Neural cell (in vitro differentiated cells): ENCODE measurements around the gene BRI3. TPM values are rescaled to one million over a fixed set of nuclear protein-coding genes. Genes with fewer than 3 reads are reported as not detected.

Experiments used
- H2AFZ ChIP-seq: fragments of 200-600, 300-800 bp; sonication (generic), shearing (Covaris generic); 2 replicates; pipeline ENCODE4 v1.6.0; 2014; ENCODE audit warnings: low read depth, mild to moderate bottlenecking, antibody characterized with exemption, low read length, moderate library complexity
- H3F3A ChIP-seq: fragments of 200-600 bp; shearing (Covaris generic); 2 replicates; pipeline ENCODE4 v1.6.1; 2016; ENCODE audit warnings: mild to moderate bottlenecking, moderate library complexity, mixed read lengths, antibody characterized with exemption, low read length; ENCODE audit not compliant: insufficient read depth, poor library complexity, severe bottlenecking
- H3K27ac ChIP-seq: fragments of 200-600, 300-800 bp; sonication (generic), shearing (Covaris generic); 2 replicates; pipeline ENCODE4 v1.5.1; 2014; ENCODE audit warnings: mild to moderate bottlenecking, low read length, moderate library complexity
- H3K27me3 ChIP-seq: fragments of 300-800, 200-600 bp; sonication (generic), shearing (Covaris generic); 2 replicates; pipeline ENCODE4 v1.6.0; 2014; ENCODE audit warnings: mild to moderate bottlenecking, low read depth, low read length, moderate library complexity; ENCODE audit not compliant: insufficient read depth
- H3K36me3 ChIP-seq: fragments of 300-800, 200-600 bp; sonication (generic), shearing (Covaris generic); 2 replicates; pipeline ENCODE4 v1.5.1; 2014; ENCODE audit warnings: mild to moderate bottlenecking, antibody characterized with exemption, low read length, moderate library complexity; ENCODE audit not compliant: insufficient read depth
- H3K4me2 ChIP-seq: fragments of 300-800, 200-600 bp; sonication (generic), shearing (Covaris generic); 2 replicates; pipeline ENCODE4 v1.6.0; 2014; ENCODE audit warnings: mild to moderate bottlenecking, low read length
- H3K4me3 ChIP-seq: fragments of 300-800, 200-600 bp; sonication (generic), shearing (Covaris generic); 2 replicates; pipeline ENCODE4 v1.5.1; 2014; ENCODE audit warnings: mild to moderate bottlenecking, low read length, moderate library complexity
- H3K79me2 ChIP-seq: fragments of 200-600 bp; shearing (Covaris generic); replicated peaks from 2 replicates; pipeline ENCODE4 v1.6.0; 2014; ENCODE audit warnings: mild to moderate bottlenecking, low read length, moderate library complexity; ENCODE audit not compliant: insufficient read depth
- H3K9ac ChIP-seq: fragments of 300-800, 200-600 bp; sonication (generic), shearing (Covaris generic); 2 replicates; pipeline ENCODE4 v1.6.1; 2016; ENCODE audit warnings: mild to moderate bottlenecking, low read length, mixed read lengths
- H3K9me2 ChIP-seq: fragments of 200-600 bp; shearing (Covaris generic); 2 replicates; pipeline ENCODE4 v1.6.1; 2016; ENCODE audit warnings: mild to moderate bottlenecking, low read length, mixed read lengths; ENCODE audit not compliant: insufficient read depth
- H3K9me3 ChIP-seq: fragments of 200-600, 300-800 bp; sonication (generic), shearing (Covaris generic); 2 replicates; pipeline ENCODE4 v1.6.1; 2016; ENCODE audit warnings: mild to moderate bottlenecking, mixed run types, low read length, moderate library complexity, mixed read lengths
- H4K20me1 ChIP-seq: fragments of 200-600 bp; shearing (Covaris generic); 2 replicates; pipeline ENCODE4 v1.6.1; 2016; ENCODE audit warnings: mild to moderate bottlenecking, mixed run types; ENCODE audit not compliant: insufficient read depth
- EP300 ChIP-seq: fragments of 450-650 bp; conservative IDR thresholded peaks from 2 replicates; pipeline ENCODE4 v1.6.1; 2014; ENCODE audit warnings: antibody characterized with exemption, mild to moderate bottlenecking, moderate library complexity; ENCODE audit not compliant: poor library complexity, severe bottlenecking
- EZH2 ChIP-seq: fragments of 200-600, 300-800 bp; shearing (Covaris generic), sonication (generic); IDR thresholded peaks from 2 replicates; pipeline ENCODE4 v1.6.1; 2014; ENCODE audit warnings: antibody characterized with exemption, low read length, borderline replicate concordance, mild to moderate bottlenecking; ENCODE audit not compliant: insufficient read depth, poor library complexity, severe bottlenecking
- MXI1 ChIP-seq: fragments of 450-650 bp; conservative IDR thresholded peaks from 2 replicates; pipeline ENCODE4 v1.6.1; 2014; ENCODE audit warnings: antibody characterized with exemption, mild to moderate bottlenecking; ENCODE audit not compliant: poor library complexity, severe bottlenecking
- POLR2AphosphoS5 ChIP-seq: IDR thresholded peaks from 2 replicates; pipeline ENCODE4 v1.6.1; 2012
- RAD21 ChIP-seq: fragments of 450-650 bp; conservative IDR thresholded peaks from 2 replicates; pipeline ENCODE4 v1.6.1; 2014; ENCODE audit warnings: antibody characterized with exemption, mild to moderate bottlenecking, moderate library complexity
- SMC3 ChIP-seq: fragments of 450-650 bp; conservative IDR thresholded peaks from 2 replicates; pipeline ENCODE4 v1.6.1; 2014; ENCODE audit warnings: antibody characterized with exemption, mild to moderate bottlenecking, moderate library complexity; ENCODE audit not compliant: poor library complexity
- TAF1 ChIP-seq: IDR thresholded peaks from 2 replicates; pipeline ENCODE4 v1.6.1; 2012; ENCODE audit warnings: low read depth
- polyA plus RNA-seq: library from polyadenylated mRNA; depleted of rRNA; stranded (reverse); fragments of >200 nt; gene quantifications from 2 replicates; pipeline ENCODE4 v1.2.3, GENCODE V29; 2014
- TF ChIP-seq, protein P1 (sequence below): fragments of 450-650 bp; IDR thresholded peaks from 2 replicates; pipeline ENCODE4 v1.5.1; 2014; ENCODE audit warnings: antibody characterized with exemption, mild to moderate bottlenecking, moderate library complexity; ENCODE audit not compliant: poor library complexity, severe bottlenecking
- TF ChIP-seq, protein P2 (sequence below): IDR thresholded peaks from 2 replicates; pipeline ENCODE4 v1.6.1; 2012; ENCODE audit warnings: borderline replicate concordance

BRI3 gene
- polyA plus RNA-seq, 1 donor from 2014 or later, result 55.6 TPM

DNA sequence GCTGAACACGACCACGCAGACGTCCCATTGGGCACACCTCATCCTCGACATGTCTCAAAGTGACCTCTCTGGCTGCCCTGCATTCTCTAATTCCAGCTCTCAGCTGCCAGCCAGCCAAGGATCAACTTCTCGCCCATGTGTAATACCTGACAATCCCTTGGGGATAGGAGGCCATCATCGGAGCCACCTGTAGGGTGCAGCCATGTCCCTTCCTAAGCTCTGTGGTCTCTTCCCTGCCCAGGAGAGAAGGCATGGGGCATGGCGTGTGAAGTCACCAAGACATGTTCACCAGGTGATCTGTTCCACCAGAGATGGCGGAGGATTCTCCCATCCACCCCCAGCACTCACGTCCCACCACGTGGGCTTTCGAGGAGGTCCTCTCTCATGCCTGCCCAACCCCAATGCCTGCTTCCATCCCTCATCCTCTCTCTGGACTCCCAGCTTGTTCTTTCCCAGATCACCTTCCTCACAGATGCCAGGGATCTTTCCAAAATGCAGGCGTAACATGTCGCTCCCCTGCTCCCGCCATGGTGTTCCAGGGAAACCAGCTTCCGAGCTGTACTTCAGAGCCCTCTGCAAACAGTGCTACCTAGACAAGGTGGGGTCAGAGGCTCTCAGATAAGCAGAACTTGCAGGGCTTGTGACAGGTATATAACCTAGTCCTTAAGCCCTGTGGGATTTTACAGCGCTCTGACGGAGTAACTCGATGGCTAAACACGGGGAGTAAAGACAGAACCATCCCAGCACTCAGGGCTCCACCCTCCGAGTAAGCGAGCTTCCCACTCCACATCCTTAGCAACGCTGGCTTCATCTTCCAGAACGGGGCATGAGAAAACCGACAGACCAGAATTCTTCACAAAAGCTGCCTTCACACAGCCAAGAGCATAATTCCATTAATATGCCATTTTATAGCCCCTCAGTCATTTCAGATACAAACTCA lies 41.1 kb downstream of the BRI3 start:
- Histone ChIP-seq H2AFZ (no peak overlapping the region), H3K27me3 (no peaks in the 10 kb centered on the region), H3K36me3 (no peaks in the 10 kb centered on the region), H3F3A (no peaks in the 10 kb centered on the region), H3K27ac (no peak overlapping the region), H3K79me2 (no peaks in the 10 kb centered on the region), H3K9me3 (no peaks in the 10 kb centered on the region), H3K4me2 (no peak overlapping the region), H4K20me1 (no peaks in the 10 kb centered on the region), H3K4me3 (no peak overlapping the region), H3K9me2 (no peaks in the 10 kb centered on the region), H3K9ac (no peak overlapping the region)
- TF ChIP-seq EP300 (no peak), RAD21 (no peak), TAF1 (no peak), SMC3 (no peak), EZH2 (no peak), MXI1 (no peak), POLR2AphosphoS5 (no peak)
- TF ChIP-seq, protein P1, sequence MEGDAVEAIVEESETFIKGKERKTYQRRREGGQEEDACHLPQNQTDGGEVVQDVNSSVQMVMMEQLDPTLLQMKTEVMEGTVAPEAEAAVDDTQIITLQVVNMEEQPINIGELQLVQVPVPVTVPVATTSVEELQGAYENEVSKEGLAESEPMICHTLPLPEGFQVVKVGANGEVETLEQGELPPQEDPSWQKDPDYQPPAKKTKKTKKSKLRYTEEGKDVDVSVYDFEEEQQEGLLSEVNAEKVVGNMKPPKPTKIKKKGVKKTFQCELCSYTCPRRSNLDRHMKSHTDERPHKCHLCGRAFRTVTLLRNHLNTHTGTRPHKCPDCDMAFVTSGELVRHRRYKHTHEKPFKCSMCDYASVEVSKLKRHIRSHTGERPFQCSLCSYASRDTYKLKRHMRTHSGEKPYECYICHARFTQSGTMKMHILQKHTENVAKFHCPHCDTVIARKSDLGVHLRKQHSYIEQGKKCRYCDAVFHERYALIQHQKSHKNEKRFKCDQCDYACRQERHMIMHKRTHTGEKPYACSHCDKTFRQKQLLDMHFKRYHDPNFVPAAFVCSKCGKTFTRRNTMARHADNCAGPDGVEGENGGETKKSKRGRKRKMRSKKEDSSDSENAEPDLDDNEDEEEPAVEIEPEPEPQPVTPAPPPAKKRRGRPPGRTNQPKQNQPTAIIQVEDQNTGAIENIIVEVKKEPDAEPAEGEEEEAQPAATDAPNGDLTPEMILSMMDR, result no peak
- TF ChIP-seq, protein P2, sequence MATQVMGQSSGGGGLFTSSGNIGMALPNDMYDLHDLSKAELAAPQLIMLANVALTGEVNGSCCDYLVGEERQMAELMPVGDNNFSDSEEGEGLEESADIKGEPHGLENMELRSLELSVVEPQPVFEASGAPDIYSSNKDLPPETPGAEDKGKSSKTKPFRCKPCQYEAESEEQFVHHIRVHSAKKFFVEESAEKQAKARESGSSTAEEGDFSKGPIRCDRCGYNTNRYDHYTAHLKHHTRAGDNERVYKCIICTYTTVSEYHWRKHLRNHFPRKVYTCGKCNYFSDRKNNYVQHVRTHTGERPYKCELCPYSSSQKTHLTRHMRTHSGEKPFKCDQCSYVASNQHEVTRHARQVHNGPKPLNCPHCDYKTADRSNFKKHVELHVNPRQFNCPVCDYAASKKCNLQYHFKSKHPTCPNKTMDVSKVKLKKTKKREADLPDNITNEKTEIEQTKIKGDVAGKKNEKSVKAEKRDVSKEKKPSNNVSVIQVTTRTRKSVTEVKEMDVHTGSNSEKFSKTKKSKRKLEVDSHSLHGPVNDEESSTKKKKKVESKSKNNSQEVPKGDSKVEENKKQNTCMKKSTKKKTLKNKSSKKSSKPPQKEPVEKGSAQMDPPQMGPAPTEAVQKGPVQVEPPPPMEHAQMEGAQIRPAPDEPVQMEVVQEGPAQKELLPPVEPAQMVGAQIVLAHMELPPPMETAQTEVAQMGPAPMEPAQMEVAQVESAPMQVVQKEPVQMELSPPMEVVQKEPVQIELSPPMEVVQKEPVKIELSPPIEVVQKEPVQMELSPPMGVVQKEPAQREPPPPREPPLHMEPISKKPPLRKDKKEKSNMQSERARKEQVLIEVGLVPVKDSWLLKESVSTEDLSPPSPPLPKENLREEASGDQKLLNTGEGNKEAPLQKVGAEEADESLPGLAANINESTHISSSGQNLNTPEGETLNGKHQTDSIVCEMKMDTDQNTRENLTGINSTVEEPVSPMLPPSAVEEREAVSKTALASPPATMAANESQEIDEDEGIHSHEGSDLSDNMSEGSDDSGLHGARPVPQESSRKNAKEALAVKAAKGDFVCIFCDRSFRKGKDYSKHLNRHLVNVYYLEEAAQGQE, result no peak

DNA sequence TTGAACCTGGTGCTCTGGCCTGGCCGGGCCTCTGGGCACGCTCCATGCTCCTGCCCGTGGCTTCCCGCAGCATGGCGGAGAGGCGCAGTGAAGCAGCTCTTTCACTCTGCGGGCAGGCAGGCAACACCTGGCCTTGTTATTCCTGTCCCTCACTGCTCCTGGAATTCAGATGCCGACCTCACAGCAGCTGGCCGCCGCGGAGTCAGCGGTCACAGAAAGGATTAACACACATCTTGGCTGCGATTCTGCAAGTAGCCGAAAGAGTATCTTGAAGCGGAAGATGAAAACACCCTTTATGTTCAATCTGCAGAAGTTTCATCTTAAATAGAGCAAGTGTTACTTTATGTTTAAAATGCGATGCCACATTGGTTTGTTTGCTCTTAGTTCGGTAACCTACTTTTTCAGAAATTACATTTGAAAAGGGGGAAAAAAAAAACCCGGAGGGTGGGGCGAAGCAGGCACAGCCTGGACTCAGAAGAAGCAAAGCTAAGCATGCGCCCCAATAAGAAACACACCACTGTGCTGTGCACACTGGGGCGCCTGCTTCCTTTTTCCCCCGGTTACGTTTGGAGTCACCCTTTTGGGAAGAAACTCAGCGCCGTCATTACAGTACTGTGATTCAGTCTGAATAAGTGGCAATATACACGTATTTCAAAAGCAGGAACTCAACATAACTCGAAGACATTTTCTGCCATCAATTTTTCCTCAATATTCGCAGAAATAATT lies 42.3 kb downstream of the BRI3 start:
- Histone ChIP-seq H3K36me3 (no peaks in the 10 kb centered on the region), H3K27me3 (no peaks in the 10 kb centered on the region), H3K9me3 (no peaks in the 10 kb centered on the region), H3K27ac (no peak overlapping the region), H3F3A (no peaks in the 10 kb centered on the region), H3K9ac (no peak overlapping the region), H3K79me2 (no peaks in the 10 kb centered on the region), H3K9me2 (no peaks in the 10 kb centered on the region), H3K4me2 (no peak overlapping the region), H3K4me3 (peak overlapping the region; percentile 13), H2AFZ (no peak overlapping the region), H4K20me1 (no peaks in the 10 kb centered on the region)
- TF ChIP-seq EZH2, result no peak
- TF ChIP-seq, protein P2, result no peak
